ENCODE results near the gene SULT1A2.
"Not testable (repeated sequence)": the region's sequence is repeated elsewhere in the genome, so short reads cannot be mapped to it uniquely, and the experiment has no call there.

The SULT1A2 gene

DNA sequence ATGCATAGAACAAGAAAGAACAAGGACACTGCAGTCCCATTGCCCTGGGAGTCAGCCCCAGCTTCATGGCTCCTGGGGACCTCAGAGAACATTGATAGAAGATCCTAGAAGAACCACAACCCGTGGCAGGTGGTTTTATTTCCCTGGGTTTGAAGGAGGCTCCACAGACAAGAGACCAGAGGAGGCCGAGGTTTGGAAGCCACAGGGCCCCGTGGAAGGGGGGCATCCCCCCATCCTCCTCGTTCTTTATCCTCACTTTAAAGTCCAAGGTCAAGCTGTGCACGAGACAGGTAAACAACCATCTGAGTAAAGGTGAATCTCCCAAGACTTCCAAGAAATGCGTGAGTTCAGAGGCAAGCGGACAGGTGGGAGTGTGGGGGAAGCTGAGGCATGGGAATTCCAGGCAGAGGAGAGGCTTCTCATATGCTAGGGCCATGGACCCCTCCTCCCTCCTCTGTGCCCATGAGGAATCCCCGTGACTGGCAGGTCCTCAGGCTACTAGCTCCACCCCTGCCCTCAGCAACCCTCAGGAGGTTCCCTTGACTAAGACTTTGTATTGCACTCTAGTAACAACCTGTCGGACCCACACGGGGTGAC lies 13.8 kb upstream of the SULT1A2 start:
- no peak for TF ChIP-seq Cebpa-rat (IDR thresholded peaks at IDR 0.05)
- peak overlapping the region; percentile 51 to 81 (median 76) for H3K27ac ChIP-seq
- peaks cover 0 to 25% (median 0%) of the 10 kb centered on the region in 11 experiments; a peak in 5 of 22 replicates for H4K20me1 ChIP-seq
- H3K9ac ChIP-seq, result peak overlapping the region; percentile 58 to 79 (median 73)
- peaks cover 26 to 52% (median 38%) of the 10 kb centered on the region in 10 experiments for H3K4me1 ChIP-seq
- H3K9me3 ChIP-seq (replicated peaks in 1 of 11), result no peaks in the 10 kb centered on the region
- peak overlapping the region; percentile 92 to 99 (median 96) for H3K4me2 ChIP-seq
- H3K36me3 ChIP-seq, result peaks cover 4 to 35% (median 25%) of the 10 kb centered on the region in 11 experiments; a peak in 18 of 22 replicates
- no peaks in the 10 kb centered on the region for H3K27me3 ChIP-seq
- H3K4me3 ChIP-seq, result peak overlapping the region; percentile 15 to 75 (median 54); a peak in 17 of 20 replicates

DNA sequence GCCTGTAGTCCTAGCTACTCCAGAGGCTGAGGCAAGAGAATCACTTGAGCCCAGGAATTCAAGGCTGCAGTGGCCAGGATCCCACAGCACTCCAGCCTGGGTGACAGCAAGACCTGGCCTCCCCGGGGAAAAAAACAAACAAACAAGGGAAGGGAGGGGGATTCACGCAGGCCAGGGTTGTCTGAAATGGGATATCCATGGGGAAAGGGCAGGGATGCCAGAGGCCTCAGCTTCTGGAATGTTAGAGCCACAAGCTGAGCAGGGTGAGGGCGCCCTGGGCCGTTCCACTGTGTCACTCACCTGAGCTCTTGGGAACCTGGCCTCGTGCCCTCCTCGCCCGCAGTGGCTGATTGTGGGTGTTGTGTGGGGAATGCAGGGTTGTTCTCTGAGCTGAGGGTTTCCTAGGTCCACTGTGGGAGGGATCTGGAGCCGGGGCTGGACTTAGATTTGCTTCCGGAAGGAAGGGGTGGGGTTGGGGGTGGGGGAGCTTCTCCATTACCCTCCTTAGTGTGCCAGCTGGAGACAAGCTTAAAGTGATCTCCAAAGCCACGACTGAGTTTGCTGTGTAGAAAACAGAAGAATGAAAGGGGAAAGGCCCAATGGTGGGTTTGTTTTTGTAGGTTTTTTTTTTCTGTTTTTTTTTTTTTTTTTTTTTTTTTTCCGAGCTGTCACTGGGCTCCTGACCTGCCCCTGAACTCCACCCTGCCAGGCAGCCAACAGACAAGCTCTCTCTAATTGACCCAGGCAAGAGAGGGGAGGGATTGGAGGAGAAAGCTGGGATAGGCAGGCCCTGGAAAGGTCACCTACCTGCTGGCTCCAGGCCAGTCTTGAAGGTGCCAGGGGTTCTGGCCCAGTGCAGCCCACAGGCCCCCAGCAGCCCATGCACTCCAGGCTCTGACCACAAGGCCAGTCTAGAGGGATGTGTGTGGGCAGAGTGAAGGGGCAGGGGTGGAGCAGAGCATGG lies 13.1 kb upstream of the SULT1A2 start, which contains the start of gene SULT1A1:
TSS of gene SULT1A1 (minus strand) at position 414 of the 964 bp plus-strand sequence. CDS start 1,189 bp downstream, outside the sequence.
- H3K4me2 ChIP-seq, result peak within 1 kb of the TSS; percentile 92 to 99 (median 96)
- H3K36me3 ChIP-seq, result peaks cover 4 to 42% (median 29%) of the 10 kb centered on the region in 11 experiments; a peak in 18 of 22 replicates
- H3K4me3 ChIP-seq, result peak within 1 kb of the TSS; percentile 15 to 75 (median 58); a peak in 19 of 20 replicates
- TF ChIP-seq Cebpa-rat (IDR thresholded peaks at IDR 0.05), result no peak
- H3K27ac ChIP-seq, result peak within 1 kb of the TSS; percentile 51 to 81 (median 77)
- no peaks in the 10 kb centered on the region for H3K9me3 ChIP-seq (replicated peaks in 1 of 11)
- H3K27me3 ChIP-seq, result no peaks in the 10 kb centered on the region
- peaks cover 0 to 30% (median 0%) of the 10 kb centered on the region in 11 experiments; a peak in 5 of 22 replicates for H4K20me1 ChIP-seq
- H3K4me1 ChIP-seq, result peaks cover 24 to 52% (median 37%) of the 10 kb centered on the region in 10 experiments
- H3K9ac ChIP-seq, result peak within 1 kb of the TSS; percentile 60 to 79 (median 74)

DNA sequence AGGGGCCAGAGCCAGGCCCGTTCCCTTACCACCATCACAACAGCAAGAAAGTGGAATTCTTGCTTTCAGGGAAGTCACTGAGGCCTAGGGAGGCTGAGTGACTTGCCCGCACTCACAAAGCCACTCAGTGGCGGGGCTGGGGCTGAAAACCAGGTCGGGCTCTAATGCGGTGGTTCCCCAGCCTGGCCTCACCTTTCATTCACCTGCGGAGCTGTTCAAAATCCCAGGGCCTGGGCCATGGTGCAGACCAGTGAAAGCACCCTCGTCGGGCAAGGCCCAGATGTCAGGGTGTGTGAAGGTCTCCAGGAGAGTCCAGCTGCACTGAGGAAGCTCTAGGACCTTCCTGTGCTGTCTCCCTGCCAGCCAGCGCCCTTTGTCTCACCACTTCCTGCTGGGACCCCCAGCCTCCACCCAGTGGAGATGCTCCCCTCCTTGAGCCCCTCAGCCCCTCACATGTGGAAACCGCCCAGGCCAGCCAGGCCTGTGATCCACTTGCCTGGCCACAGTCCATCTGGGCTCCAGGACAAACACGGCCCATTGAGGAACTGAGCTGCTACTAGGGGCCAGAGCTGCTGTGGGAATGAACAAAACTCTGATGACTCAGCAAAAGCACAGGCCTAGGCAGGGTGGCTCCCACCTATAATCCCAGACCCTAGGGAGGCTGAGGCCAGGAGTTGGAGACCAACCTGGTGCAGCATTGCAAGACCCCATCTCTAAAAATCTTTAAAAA lies 12.2 kb upstream of the SULT1A2 start:
- H3K4me1 ChIP-seq, result peaks cover 26 to 54% (median 39%) of the 10 kb centered on the region in 10 experiments
- H3K4me2 ChIP-seq, result peak overlapping the region; percentile 92 to 99 (median 96)
- H3K4me3 ChIP-seq, result peak overlapping the region in 9 of 10 experiments; percentile 19 to 75 (median 59); a peak in 17 of 20 replicates
- peak overlapping the region; percentile 44 to 81 (median 76); a peak in 21 of 22 replicates for H3K27ac ChIP-seq
- H3K9ac ChIP-seq, result peak overlapping the region; percentile 60 to 79 (median 73)
- peaks cover 4 to 51% (median 36%) of the 10 kb centered on the region in 11 experiments; a peak in 18 of 22 replicates for H3K36me3 ChIP-seq
- not testable (repeated sequence) for H3K27me3 ChIP-seq; H3K9me3 ChIP-seq (replicated peaks in 1 of 11)
- peaks cover 0 to 39% (median 3%) of the 10 kb centered on the region in 11 experiments; a peak in 8 of 22 replicates for H4K20me1 ChIP-seq

DNA sequence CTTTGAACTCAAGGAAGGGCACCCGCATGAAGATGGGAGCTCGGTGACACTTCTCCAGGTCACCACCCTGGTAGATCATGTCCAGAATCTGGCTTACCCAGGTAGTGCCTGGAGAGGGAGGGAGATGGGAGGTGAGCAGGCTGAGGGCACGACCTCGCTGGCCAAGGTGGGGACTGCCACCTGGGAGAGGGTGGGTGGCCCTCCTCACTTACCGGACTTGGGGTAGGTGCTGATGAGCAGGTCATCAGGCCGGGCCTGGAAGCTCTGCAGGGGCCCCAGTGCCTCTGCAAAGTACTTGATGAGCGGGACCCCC lies 11.6 kb upstream of the SULT1A2 start:
- peaks cover 0 to 44% (median 3%) of the 10 kb centered on the region in 11 experiments; a peak in 10 of 22 replicates for H4K20me1 ChIP-seq
- H3K4me2 ChIP-seq, result peak overlapping the region in 8 of 11 experiments; percentile 92 to 99 (median 96); a peak in 13 of 22 replicates
- H3K9ac ChIP-seq, result peak overlapping the region in 4 of 11 experiments; percentile 58 to 78 (median 76); a peak in 6 of 22 replicates
- peak overlapping the region in 5 of 11 experiments; percentile 74 to 81 (median 78); a peak in 6 of 22 replicates for H3K27ac ChIP-seq
- H3K4me3 ChIP-seq, result peak overlapping the region in 4 of 10 experiments; percentile 59 to 75 (median 66); a peak in 8 of 20 replicates
- H3K4me1 ChIP-seq, result peaks cover 32 to 60% (median 45%) of the 10 kb centered on the region in 10 experiments
- not testable (repeated sequence) for H3K9me3 ChIP-seq (replicated peaks in 1 of 11); H3K27me3 ChIP-seq
- peaks cover 4 to 57% (median 38%) of the 10 kb centered on the region in 11 experiments; a peak in 18 of 22 replicates for H3K36me3 ChIP-seq

DNA sequence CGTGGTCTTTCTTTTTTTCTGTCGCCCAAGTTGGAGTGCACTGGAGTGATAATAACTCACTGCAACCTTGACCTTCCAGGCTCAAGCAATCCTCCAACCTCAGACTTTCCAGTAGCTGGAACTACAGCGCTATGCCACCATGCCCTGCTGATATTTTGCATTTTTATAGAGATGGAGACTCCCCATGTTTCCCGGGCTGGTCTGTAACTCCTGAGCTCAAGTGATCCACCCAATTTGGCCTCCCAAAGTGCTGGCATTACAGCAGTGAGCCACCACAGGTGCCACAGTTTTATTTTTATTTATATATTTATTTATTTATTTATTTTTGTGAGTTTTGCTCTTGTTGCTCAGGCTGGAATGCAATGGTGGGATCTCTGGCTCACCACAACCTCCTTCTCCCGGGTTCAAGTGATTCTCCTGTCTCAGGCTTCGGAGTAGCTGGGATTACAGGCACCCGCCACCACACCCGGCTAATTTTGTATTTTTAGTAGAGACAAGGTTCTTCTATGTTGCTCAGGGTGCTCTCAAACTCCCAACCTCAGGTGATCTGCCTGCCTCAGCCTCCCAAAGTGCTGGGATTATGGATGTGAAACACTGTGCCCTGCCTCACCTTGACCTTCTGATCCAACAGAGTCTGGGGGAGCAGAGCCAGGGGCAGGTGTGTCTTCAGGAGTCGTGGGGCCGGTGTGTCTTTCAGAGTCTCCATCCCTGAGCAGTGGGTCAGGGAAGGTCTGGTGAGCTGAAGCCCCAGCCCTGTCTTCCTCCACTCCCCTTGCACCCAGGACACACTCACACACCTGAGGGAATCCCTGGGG lies 11.0 kb upstream of the SULT1A2 start:
- H3K9me3 ChIP-seq (replicated peaks in 1 of 11), result not testable (repeated sequence)
- H4K20me1 ChIP-seq, result peaks cover 0 to 49% (median 4%) of the 10 kb centered on the region in 11 experiments; a peak in 10 of 22 replicates

DNA sequence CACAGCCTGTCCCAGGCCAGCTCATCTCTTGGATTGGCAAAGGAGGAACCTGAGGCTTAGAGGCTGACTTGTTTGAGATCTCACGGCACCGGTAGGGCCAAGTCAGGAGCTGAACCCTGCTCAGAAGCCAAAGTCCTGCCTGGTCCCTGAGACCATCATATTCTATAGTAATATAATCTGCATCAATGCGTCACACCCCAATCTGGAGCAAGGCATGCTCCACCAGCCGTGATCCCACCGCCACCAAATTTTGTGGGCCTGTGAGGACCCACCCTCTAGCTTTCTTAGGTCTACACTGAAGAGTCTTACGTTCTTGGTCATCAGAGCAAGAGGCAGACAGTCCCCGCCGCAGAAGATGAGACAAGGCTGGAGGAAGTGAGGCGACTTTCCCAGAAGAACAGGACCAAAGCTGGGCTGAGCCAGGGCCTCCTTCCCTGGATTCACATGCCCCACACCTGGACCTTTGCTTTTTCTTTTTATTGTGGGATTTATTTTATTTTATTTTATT lies 10.3 kb upstream of the SULT1A2 start:
- Histone ChIP-seq H3K27ac (no peak overlapping the region), H4K20me1 (peaks cover 0 to 49% (median 4%) of the 10 kb centered on the region in 11 experiments; a peak in 10 of 22 replicates), H3K4me3 (no peak overlapping the region), H3K27me3 (no peaks in the 10 kb centered on the region), H3K9me3 (replicated peaks in 1 of 11) (no peaks in the 10 kb centered on the region), H3K9ac (no peak overlapping the region), H3K4me2 (peak overlapping the region in 3 of 11 experiments; percentile 3 to 98 (median 96); a peak in 4 of 22 replicates), H3K4me1 (peaks cover 34 to 64% (median 51%) of the 10 kb centered on the region in 10 experiments), H3K36me3 (peaks cover 4 to 61% (median 38%) of the 10 kb centered on the region in 11 experiments; a peak in 18 of 22 replicates)
- no peak for TF ChIP-seq Cebpa-rat (IDR thresholded peaks at IDR 0.05)

More for the DNA sequence above, 11.0 kb upstream of the SULT1A2 start:
- Histone ChIP-seq H3K4me2 (peak overlapping the region in 7 of 11 experiments; percentile 92 to 99 (median 96); a peak in 12 of 22 replicates), H3K4me3 (peak overlapping the region in 4 of 10 experiments; percentile 59 to 75 (median 66); a peak in 8 of 20 replicates), H3K9ac (peak overlapping the region in 4 of 11 experiments; percentile 58 to 78 (median 76); a peak in 6 of 22 replicates), H3K4me1 (peaks cover 34 to 64% (median 50%) of the 10 kb centered on the region in 10 experiments), H3K27ac (peak overlapping the region in 5 of 11 experiments; percentile 74 to 81 (median 78); a peak in 8 of 22 replicates), H3K36me3 (peaks cover 4 to 61% (median 38%) of the 10 kb centered on the region in 11 experiments; a peak in 18 of 22 replicates)
- H3K27me3 ChIP-seq, result not testable (repeated sequence)
